A204.1 (cell line): ENCODE data around the gene ABCC1.

ENCODE experiments used
- FAIRE-seq: peaks from 2 replicates; lab custom pipeline; 2012; peaks lifted over from hg19 to GRCh38; lab: Jason Lieb, UNC

Gene ABCC1

GRCh38 chr16:16111639-16112038 lies 162.2 kb downstream of the ABCC1 start:
- FAIRE-seq = no peak

- FAIRE-seq = no peak
These were observed 163.1 kb downstream of the ABCC1 start for GRCh38 chr16:16112450-16113053.

- no peak for FAIRE-seq
These were observed 163.7 kb downstream of the ABCC1 start for GRCh38 chr16:16113076-16113475.

- no peak for FAIRE-seq
These were observed 167.4 kb downstream of the ABCC1 start for GRCh38 chr16:16116841-16117240.

- no peak for FAIRE-seq
These were observed 168.9 kb downstream of the ABCC1 start for GRCh38 chr16:16118337-16118736.

- FAIRE-seq = no peak
These were observed 170.6 kb downstream of the ABCC1 start for GRCh38 chr16:16120044-16120381.

GRCh38 chr16:16120382-16121184 lies 171.2 kb downstream of the ABCC1 start:
- no peak for FAIRE-seq

- FAIRE-seq = no peak
These were observed 171.8 kb downstream of the ABCC1 start for GRCh38 chr16:16121185-16121727.

GRCh38 chr16:16122264-16122663 lies 172.8 kb downstream of the ABCC1 start:
- no peak for FAIRE-seq

GRCh38 chr16:16124438-16124837 lies 175.0 kb downstream of the ABCC1 start:
- no peak for FAIRE-seq

- no peak for FAIRE-seq
These were observed 175.6 kb downstream of the ABCC1 start for GRCh38 chr16:16124974-16125373.

- FAIRE-seq = no peak
These were observed 177.5 kb downstream of the ABCC1 start for GRCh38 chr16:16126896-16127295.

GRCh38 chr16:16127469-16128116 lies 178.2 kb downstream of the ABCC1 start:
- FAIRE-seq = peak; percentile 40

- no peak for FAIRE-seq
These were observed 181.8 kb downstream of the ABCC1 start for GRCh38 chr16:16131204-16131603.

GRCh38 chr16:16131659-16132058 lies 182.2 kb downstream of the ABCC1 start:
- no peak for FAIRE-seq

- no peak for FAIRE-seq
These were observed 184.7 kb downstream of the ABCC1 start for GRCh38 chr16:16133943-16134604.

GRCh38 chr16:16136588-16136987 lies 187.2 kb downstream of the ABCC1 start:
- FAIRE-seq = no peak

GRCh38 chr16:16137110-16137509 lies 187.7 kb downstream of the ABCC1 start:
- no peak for FAIRE-seq

- no peak for FAIRE-seq
These were observed 188.7 kb downstream of the ABCC1 start for GRCh38 chr16:16138034-16138635.

- FAIRE-seq = no peak
These were observed 189.6 kb downstream of the ABCC1 start for GRCh38 chr16:16139061-16139460.

- FAIRE-seq = no peak
These were observed 190.4 kb downstream of the ABCC1 start for GRCh38 chr16:16139806-16140205.

GRCh38 chr16:16140537-16140936 lies 191.1 kb downstream of the ABCC1 start:
- FAIRE-seq = no peak
